A549 (cell line): ENCODE data around the gene HORMAD1.
A peak's percentile ranks its signal among the peaks of the same experiment; 100 is the strongest.

ENCODE experiments used
- E2F6 ChIP-seq: IDR thresholded peaks from 2 replicates; pipeline ENCODE4 v1.6.1; 2012; ENCODE audit warnings: low read depth, borderline replicate concordance
- EP300 ChIP-seq, 2 experiments: fragments of >200 bp; sonication (Bioruptor Twin); formaldehyde crosslinking; IDR thresholded peaks; 2 replicates in 1 of 2; 3 replicates in 1 of 2; pipeline ENCODE4 v1.6.1; 2016 to 2017
- JUN ChIP-seq, 2 experiments: fragments of >200 bp; sonication (Bioruptor Twin); formaldehyde crosslinking; IDR thresholded peaks; 2 replicates in 1 of 2; 3 replicates in 1 of 2; pipeline ENCODE4 v1.6.1; 2016 to 2017
- KDM5A ChIP-seq: fragments of 200-600 bp; sonication (generic); IDR thresholded peaks from 2 replicates; pipeline ENCODE4 v1.6.1; 2016; ENCODE audit warnings: antibody characterized with exemption, mild to moderate bottlenecking
- POLR2A ChIP-seq: IDR thresholded peaks from 2 replicates; pipeline ENCODE4 v1.6.1; 2012; ENCODE audit warnings: mild to moderate bottlenecking, low read length
- RNF2 ChIP-seq: fragments of 200-600 bp; sonication (generic); IDR thresholded peaks from 2 replicates; pipeline ENCODE4 v1.6.1; 2016; ENCODE audit warnings: low read depth, mild to moderate bottlenecking, antibody characterized with exemption, moderate library complexity, borderline replicate concordance
- SMC3 ChIP-seq: fragments of >200 bp; sonication (Bioruptor Twin); formaldehyde crosslinking; IDR thresholded peaks from 3 replicates; pipeline ENCODE4 v1.6.1; 2018; ENCODE audit warnings: inconsistent platforms
- TP53 ChIP-seq: fragments of 250-450 bp; sonication (Bioruptor Pico); IDR thresholded peaks from 2 replicates; pipeline ENCODE4 v1.5.0; 2021; ENCODE audit warnings: mild to moderate bottlenecking, moderate library complexity
- TF ChIP-seq, protein P1 (sequence below): fragments of >200 bp; sonication (Bioruptor Twin); formaldehyde crosslinking; IDR thresholded peaks from 3 replicates; pipeline ENCODE4 v1.5.1; 2016
- TF ChIP-seq, protein P2 (sequence below): fragments of 450-650 bp; IDR thresholded peaks from 2 replicates; pipeline ENCODE4 v1.6.1; 2014; ENCODE audit warnings: antibody characterized with exemption
- TF ChIP-seq, protein P3 (sequence below): fragments of 200-600 bp; sonication (generic); IDR thresholded peaks from 2 replicates; pipeline ENCODE4 v1.6.1; 2016; ENCODE audit warnings: antibody characterized with exemption, mild to moderate bottlenecking, moderate library complexity
- TF ChIP-seq, protein P4 (sequence below): fragments of 150-350 bp; IDR thresholded peaks from 2 replicates; pipeline ENCODE4 v1.6.1; 2014; ENCODE audit warnings: low read depth, mild to moderate bottlenecking, low read length

GRCh38 chr1:150696995-150697927 is 23.4 kb downstream of the HORMAD1 start, which contains the start of gene GOLPH3L:
- TF ChIP-seq, protein P1, sequence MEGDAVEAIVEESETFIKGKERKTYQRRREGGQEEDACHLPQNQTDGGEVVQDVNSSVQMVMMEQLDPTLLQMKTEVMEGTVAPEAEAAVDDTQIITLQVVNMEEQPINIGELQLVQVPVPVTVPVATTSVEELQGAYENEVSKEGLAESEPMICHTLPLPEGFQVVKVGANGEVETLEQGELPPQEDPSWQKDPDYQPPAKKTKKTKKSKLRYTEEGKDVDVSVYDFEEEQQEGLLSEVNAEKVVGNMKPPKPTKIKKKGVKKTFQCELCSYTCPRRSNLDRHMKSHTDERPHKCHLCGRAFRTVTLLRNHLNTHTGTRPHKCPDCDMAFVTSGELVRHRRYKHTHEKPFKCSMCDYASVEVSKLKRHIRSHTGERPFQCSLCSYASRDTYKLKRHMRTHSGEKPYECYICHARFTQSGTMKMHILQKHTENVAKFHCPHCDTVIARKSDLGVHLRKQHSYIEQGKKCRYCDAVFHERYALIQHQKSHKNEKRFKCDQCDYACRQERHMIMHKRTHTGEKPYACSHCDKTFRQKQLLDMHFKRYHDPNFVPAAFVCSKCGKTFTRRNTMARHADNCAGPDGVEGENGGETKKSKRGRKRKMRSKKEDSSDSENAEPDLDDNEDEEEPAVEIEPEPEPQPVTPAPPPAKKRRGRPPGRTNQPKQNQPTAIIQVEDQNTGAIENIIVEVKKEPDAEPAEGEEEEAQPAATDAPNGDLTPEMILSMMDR: no peak
- TF ChIP-seq POLR2A (0 out of 2 replicates have a peak, but pooled peaks have one; percentile 40), TP53 (CRISPR knock-in tag) (no peak), JUN (IDR thresholded peaks at IDR 0.05) (peak; percentile 48 to 62; a peak in 1 of 5 replicates), KDM5A (no peak), RNF2 (no peak), SMC3 (no peak), E2F6 (no peak), EP300 (IDR thresholded peaks at IDR 0.05) (no peak)
- TF ChIP-seq, protein P2, sequence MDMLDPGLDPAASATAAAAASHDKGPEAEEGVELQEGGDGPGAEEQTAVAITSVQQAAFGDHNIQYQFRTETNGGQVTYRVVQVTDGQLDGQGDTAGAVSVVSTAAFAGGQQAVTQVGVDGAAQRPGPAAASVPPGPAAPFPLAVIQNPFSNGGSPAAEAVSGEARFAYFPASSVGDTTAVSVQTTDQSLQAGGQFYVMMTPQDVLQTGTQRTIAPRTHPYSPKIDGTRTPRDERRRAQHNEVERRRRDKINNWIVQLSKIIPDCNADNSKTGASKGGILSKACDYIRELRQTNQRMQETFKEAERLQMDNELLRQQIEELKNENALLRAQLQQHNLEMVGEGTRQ: no peak
- TF ChIP-seq, protein P3, sequence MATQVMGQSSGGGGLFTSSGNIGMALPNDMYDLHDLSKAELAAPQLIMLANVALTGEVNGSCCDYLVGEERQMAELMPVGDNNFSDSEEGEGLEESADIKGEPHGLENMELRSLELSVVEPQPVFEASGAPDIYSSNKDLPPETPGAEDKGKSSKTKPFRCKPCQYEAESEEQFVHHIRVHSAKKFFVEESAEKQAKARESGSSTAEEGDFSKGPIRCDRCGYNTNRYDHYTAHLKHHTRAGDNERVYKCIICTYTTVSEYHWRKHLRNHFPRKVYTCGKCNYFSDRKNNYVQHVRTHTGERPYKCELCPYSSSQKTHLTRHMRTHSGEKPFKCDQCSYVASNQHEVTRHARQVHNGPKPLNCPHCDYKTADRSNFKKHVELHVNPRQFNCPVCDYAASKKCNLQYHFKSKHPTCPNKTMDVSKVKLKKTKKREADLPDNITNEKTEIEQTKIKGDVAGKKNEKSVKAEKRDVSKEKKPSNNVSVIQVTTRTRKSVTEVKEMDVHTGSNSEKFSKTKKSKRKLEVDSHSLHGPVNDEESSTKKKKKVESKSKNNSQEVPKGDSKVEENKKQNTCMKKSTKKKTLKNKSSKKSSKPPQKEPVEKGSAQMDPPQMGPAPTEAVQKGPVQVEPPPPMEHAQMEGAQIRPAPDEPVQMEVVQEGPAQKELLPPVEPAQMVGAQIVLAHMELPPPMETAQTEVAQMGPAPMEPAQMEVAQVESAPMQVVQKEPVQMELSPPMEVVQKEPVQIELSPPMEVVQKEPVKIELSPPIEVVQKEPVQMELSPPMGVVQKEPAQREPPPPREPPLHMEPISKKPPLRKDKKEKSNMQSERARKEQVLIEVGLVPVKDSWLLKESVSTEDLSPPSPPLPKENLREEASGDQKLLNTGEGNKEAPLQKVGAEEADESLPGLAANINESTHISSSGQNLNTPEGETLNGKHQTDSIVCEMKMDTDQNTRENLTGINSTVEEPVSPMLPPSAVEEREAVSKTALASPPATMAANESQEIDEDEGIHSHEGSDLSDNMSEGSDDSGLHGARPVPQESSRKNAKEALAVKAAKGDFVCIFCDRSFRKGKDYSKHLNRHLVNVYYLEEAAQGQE: no peak
- TF ChIP-seq, protein P4, sequence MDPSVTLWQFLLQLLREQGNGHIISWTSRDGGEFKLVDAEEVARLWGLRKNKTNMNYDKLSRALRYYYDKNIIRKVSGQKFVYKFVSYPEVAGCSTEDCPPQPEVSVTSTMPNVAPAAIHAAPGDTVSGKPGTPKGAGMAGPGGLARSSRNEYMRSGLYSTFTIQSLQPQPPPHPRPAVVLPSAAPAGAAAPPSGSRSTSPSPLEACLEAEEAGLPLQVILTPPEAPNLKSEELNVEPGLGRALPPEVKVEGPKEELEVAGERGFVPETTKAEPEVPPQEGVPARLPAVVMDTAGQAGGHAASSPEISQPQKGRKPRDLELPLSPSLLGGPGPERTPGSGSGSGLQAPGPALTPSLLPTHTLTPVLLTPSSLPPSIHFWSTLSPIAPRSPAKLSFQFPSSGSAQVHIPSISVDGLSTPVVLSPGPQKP: no peak
